DMS53 treated with DMSO at 0.1 percent for 48 hours (cell line): ENCODE measurements around the gene GGA3.

Source experiments
- DNase-seq: peaks from one replicate; lab custom pipeline; 2025; ENCODE audit not compliant: unreplicated experiment; lab: John Stamatoyannopoulos, UW

GGA3 gene

DNA sequence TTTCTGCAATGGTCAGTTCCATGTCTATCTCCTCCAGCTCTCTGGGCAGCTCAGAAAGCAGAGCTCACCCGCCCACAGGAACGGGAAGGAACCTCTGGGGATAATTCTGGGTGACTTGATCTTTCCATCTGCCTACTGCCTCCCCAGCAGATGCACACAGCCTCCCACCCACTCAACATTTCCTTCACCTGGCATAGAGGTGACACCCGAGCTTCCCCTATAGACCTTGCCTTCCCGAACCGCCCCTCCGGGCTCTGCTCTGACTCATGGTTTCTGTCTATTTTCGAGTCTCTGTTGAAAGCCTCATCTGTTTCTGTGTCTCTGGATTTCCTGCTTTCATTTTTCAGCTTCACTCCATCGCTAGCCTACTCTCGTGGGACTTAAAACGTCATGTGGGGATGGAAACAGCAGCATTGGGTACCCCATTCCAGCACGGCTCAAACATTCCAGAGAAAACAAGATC, 11.4 kb downstream of the GGA3 start:
- no peak for DNase-seq

DNA sequence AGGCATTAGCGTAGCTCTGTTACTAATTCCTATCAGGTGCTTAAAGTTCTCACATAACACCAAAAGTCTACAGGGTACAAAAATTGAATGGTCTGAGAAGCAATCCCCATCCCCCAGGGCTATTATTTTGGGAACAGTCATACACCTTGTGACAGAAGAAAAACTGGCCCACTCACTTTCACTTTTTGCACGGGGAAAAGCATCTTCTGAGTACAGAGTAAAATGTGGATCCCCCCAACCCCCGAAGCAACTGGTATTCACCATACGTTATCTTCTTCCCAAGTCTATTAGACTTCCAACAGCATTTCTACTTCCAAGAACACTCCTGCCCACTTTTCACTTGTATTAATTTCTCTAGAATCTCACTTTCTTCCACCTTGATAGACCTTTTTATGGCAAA, 11.8 kb downstream of the GGA3 start:
- no peak for DNase-seq

DNA sequence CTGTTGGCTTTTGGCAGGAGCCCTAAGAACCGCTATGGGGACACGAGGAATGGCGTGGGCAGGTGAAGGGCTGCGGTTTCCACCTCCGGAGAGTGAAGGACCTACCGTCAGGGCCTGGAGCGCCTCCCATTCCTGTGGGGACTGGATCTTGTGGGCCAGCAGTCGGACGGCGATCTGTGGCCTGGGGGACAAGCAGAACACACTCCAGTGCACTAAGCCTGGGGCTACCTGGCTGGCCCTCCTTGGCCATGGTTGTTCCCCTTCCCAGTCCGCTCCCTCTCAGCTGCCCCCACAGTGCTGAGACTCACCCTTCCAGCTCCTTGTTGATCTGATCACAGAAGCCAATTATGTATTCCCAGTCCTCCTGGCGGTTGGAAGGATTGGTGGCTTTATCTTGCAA, 15.0 kb downstream of the GGA3 start:
- DNase-seq, result no peak

DNA sequence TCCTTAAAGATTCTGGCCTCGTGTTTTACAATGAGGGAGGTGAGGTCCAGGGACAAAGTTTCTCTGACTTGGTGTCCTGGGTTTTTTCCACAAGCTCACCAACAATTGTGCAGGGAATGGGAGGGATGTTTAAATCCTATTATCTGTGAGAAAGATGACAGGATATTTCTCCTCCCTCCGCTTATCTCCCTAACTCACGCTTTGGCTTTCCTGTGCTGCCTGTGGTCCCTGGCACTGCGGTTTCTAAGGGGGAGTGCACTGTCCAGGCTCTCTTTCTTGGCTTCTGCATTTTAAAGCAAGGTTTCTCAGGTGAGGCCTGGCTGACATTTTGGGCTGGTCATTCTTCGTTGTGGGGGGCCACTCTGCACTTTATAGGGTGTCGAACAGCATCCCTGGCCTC, 16.4 kb downstream of the GGA3 start:
- DNase-seq, result no peak

DNA sequence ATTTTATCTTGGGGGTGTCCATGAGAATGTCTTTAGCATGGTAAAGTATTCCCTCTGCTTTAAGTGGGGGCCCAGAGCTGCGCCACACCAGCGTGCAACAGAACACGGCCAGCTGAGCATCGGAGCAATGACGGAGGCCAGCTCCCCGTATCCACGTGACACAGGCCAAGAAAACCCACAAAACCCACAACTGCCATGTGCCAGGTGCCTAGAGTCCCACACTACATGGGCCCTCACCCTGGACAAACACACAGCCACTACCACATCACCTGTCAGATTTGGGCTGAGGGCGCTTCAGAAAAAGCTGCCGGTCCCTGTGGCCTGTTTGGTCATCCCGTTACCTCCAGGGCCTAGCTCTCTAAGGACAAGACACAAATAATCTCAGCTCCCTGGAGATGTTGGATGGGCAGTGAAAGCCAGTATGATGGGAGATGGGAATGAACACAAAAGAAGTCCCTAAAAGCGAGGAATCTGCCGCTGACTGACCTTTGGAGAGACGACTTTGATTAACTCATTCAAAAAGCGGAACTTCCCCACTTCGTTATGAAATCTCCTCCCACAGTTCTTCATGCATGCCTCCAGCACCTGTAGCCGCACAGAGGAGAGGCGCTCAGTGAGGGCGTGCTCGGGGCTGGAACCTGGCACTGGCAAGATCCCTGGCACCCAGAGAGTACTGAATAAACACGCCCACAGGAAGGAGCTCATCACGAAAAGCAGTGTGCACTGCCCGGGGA, 17.1 kb downstream of the GGA3 start:
- DNase-seq, result no peak

DNA sequence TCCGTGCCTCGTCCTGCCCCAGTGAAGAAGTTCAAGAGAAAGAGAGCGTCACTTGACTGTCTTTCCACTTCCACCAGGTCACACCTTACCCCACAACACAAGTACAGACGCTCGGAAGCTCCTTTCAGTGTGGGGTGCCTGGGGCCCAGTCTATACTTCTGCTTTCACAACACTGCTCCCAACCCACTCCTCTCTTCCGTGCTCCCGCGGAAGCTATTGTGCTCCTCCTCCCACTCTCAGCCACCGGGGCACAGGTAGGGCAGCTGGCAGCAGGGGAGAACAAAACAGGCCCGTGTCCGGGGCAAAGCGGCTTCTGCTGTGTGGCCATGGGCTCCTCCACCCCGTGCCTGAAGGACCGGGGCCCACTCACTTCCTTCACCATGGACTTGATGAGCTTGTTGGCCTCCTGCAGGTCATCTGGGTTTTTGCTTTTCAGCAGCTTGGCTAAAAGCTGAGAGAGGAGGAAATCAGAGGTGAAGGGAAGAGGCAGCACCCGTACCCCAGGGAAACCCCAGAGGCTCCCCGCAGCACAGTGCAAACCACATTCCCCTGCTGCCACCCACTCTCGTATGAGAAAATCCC, 18.9 kb downstream of the GGA3 start:
- no peak for DNase-seq

DNA sequence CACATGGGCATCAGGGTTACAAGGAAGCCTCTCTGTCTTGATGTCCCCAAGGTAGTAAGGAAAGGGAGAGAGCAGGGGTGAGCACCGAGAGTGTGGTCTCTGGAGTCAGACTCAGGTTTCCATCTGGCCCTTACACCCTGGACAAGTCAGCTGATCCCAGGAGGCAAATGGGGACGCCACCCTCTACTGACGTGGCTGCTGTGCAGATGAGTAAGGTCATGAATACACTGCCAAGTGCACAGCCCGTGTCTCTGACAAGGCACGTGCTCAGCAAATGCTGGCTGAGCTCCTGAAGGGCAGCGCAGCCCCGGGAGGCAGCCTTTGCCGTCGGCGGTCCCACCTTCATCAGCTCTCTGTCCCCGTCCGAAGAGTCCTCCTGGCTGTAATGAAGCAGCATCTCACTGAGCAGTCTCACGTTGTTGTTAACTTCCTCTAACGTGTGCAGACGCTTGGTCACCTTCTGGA, 19.4 kb downstream of the GGA3 start:
- no peak for DNase-seq

DNA sequence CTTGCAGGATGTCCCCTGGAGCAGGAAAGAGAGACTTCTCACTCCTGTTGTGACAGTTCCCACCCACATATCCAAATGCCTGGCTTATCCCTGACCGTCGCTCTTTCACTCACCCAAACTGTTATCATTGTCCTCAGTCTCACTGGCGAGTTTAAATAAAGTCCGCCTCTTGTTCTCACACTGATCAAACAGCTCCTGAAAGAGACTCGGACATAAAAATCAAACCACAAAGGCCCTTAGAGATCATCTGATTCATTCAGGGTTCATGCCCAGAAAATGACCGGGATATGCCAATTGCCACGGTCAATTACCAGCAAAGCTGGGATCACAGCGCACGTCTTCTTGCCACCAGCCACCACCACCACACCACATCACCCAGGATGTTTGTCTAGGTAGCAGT, 19.9 kb downstream of the GGA3 start:
- no peak for DNase-seq

DNA sequence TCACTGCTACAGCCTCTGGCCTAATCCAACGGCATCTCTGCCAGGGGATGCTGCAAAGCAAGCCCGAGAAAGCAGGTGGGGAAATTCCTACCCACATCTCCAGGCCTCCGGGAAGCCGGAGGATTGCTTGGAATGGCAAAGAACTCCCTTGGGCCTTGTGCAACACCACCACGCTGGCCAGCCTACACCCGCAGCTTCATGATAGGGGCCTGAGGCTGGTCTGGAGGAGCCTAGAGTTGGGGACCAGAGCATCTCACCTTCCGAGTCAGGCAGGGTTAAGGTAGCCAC, 20.3 kb downstream of the GGA3 start:
- DNase-seq, result no peak

DNA sequence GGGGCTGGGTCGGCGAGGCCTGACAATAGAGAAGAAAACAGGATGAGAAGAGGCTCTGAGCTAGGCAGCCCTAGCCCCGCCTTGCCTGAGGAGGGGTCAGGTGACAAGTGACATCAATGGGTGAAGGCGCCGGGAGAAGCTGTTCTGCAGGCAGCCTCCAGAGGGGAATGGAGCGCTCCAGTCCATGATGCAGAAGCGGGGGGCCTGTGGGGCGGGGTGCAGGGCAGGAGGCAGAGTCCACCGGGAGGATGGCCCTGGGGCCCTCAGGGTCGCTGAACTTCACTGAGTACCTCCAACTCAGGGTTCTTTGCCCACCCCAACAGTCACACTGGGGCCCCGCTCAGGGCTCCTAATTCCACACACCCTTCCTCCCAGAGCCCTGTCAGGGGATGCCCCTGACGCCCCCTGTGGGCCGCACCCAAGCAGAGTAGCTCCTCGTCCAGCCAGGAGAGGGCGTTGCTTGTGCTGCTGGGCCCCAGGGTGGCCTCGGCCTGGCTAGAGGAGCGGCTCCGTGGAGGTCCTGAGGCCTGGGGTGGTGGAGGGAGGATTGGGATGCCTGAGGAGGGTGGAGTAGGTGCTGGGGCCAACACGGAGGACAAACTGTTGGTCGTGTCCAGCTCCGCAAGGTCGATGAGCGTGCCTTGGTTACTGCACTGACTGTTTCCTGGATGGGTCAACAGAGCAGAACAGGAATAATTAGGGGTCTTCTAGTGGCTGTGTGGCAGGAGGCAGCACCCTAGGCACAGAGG, 20.8 kb downstream of the GGA3 start:
- no peak for DNase-seq

DNA sequence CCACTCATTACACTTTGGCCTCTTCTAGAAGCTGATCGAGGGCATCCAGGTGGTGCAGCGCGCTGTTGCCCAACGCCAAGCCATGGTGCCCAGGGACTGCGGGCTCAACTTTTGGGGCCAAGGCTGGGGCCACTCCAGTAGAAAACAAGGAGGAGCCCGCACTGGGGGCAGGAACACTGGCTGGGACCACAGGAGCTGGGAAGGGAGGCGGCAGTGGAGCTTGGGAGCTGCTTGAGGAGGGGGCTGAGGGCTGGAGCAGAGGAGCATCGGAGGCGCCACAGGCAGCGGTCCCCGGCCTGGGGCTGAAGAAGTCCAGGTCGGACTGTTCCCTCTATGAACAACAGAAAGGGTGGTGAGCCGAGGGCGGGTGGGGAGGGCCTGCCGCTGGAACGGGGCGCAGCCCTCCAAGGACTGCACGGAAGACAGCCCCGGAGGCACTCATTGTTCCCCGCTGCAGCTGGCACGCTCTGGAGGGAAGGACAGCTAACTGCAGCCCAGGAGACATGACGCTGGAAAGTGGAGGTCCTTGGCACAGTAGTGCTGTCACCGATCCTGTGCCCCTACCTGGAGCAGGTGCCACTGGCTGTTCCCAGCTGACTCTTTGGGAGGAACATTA, 21.5 kb downstream of the GGA3 start:
- no peak for DNase-seq

DNA sequence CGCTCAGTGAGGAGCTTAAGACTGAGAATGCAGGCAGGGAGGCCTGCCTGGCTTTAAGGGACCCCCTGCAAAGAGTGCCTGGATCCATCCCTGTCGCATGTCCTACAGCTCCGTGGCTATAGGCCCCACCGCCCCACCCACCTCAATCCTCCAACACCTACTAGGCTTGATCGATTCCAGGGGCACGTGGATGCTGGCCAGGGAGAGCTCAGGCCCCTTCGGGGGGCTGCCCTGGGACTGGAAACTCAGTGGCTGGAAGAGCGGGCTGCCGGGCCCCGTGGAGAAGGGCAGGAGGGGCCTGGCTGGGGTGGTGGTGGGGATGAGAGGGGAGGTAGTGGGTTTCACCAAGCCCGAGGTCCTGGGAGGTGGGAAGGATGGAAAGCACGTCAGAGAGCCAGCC, 22.2 kb downstream of the GGA3 start:
- no peak for DNase-seq

DNA sequence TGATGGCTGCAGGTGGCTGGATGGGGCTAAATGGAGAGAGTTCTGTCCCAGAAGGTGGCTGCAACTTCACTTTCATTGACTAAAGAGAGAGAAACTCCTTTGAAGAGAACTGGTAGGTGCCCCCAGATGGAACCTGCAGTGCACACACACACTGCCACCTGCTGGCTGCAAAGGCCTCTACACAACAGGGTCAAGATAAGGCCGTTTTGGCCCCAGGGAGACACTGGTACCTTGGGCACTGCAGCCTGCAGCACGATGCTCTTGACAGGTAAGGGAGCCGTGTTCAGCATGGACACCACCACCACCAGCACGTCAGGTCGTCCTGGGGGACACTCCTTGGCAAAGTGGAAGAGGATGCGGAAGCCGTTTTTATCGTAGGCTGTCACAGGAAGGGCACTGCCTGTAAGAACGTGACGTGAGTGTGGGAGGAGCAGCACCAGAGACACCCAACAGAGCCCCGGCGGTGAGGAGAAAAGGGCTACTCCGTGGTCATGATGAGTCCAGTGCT, 22.7 kb downstream of the GGA3 start:
- DNase-seq, result peak; percentile 67

DNA sequence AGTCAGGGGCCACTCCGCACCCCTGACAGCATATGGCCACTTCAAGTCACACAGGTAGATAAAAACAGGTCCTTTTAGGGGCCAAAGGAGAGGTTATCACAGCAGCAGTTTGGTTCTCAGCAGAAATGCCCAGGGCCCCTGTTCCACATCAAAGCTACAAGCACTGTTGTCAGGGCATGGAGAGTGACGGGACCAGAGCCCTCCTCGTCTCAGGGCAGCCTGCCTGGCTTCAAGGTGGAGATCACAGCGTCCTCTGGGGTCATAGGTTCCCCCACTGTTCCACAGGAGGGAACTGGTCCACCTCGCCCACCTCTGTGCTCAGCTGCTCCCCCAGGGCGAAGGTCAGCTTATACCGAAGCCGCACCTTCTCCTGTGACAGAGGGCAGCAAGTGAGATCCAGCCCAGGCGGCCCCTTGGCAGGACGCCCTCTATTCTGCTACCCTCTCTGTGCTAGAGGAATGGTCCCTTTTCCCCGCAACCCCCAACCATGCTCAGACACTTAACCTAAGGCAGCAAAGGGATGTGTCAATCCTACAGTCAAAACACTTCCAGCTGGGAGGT, 23.3 kb downstream of the GGA3 start:
- DNase-seq, result no peak

DNA sequence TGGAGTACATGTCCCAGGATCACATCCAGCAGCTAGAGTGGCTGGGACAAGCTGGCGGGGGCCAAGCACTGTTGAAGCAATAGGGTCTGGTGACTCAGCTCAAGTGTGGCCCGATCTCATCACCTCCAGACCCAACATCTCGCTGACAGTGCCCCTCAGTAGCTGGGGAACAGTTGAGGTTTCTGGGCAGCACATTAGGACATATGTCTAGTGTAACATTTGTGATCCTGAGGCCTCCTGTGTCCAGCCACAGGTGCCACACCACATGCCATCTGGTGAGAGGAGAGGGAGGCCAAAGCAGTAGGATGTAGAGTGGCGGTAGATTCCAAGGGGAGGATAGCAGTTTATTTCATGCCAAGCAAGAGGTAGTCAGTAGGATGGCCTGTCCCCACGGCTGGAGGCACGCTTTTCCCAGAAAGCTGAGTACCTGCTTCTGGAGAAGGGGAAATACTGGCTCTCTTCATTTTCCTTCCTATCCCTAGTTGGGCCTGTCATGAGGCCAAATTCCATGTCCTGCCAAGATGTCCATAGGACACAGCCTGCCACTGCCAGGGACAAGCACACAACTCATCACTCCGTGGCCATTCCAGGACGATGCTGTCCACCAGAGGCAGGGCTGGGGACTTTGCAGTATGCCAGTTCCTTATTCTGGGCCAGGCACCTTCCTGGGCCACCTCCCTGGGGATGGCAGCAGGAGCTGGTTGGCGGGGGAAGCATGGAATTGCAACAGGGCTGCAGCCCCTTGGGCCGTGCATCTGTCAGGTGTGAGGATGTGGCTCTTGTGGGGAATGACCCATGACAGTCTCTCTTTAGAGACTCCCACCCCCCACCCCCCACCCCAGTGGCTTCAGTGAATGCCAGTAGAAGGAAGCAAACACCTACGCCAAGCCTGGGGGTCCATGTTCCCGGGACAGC, 24.0 kb downstream of the GGA3 start:
- DNase-seq, result no peak

DNA sequence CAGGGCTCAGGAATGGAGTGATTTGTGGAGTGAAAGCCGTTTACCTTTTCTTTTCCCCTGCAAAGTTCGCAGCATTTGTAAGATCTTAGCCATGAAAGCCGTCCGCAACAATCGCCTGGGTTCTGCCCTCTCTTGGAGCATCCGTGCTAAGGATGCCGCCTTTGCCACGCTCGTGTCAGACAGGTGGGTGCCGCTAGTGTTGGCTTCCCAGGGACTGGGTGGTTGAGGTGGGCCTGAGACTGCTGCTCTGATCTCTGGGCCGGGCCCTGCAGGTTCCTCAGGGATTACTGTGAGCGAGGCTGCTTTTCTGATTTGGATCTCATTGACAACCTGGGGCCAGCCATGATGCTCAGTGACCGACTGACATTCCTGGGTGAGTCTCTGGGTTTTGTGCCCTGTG, 28.6 kb downstream of the GGA3 start:
- DNase-seq, result no peak

DNA sequence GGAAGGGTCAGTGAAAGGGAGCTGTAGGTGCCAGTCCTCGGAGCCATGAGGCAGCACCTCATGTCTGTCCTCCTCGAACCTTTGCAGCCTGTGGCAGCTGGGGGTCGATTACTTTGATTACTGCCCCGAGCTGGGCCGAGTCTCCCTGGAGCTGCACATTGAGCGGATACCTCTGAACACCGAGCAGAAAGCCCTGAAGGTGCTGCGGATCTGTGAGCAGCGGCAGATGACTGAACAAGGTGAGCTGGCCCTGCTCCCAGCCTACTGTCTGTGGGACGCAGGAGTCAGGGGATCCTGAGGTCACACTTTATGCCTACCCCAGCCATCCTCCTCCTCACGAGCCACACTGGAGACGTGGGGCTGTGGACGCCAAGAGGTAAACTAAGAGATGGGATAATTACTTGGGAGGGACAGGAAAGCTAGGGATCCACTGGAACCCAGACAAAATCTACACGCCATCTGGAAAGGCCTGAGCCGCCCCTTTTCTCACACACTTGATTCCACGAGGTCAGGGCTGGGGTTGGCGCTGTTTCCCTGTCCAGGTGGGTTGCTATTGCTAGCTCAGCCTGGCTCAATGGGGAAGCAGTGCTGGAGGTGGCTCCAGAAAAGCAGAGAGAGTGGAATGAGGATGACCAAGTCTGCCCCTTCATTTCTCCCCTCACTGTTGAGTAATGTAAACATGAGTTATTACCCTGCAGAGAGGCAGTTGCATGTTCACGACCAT, 29.5 kb downstream of the GGA3 start:
- no peak for DNase-seq

DNA sequence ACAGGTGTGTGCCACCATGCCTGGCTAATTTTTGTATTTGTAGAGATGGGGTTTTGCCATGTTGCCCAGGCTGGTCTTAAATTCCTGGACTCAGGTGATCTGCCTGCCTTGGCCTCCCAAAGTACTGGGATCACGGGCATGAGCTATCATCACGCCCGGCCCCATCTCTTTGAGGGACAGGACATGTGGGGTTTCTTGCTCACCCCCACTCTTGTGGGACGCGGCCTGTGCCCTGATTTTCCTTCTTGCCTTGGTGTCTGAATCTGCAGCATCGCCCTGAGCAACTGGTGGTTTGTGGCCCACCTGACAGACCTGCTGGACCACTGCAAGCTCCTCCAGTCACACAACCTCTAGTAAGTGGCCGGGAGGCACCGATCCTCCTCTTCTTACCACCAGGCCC, 30.3 kb downstream of the GGA3 start:
- DNase-seq, result no peak

DNA sequence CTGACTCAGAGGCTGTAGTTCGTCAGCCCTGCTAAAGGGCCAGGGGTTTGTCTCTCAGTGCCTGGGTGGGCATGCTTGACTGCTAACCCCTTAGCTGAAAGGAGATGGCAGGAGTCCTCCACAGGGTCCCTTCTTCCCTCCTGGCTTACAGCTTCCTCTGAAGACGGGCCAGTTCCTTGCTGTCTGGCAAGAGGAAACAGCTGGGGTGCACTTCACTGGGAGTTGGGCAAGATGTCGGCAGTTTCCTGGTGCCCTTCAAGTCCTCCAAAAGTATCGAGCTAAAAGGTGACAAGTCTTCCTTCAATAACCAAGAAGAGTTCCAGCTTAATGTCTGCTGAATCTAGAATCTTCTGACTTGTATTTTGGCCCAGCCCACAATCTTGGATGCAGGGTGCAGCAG, 32.6 kb downstream of the GGA3 start:
- DNase-seq, result no peak

DNA sequence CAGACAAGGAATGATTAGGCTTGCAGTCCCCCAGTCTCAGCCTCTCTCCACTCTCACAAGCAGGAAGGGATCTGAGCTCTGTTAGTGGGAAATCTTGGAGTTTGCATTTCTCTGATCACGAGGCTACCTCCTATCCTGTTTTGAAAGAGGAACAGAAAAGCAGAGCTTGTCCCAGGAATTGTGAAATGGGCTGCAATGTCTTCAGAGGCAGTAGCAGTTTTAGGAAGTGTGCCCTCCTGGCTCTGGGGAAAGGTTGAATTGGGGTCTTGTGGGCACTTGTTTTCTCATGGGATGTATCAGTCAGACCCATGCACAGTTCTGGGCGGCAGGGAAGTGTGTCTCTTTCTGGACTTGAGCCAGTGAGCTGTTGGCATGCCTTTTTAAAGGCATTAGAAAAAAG, 33.1 kb downstream of the GGA3 start:
- no peak for DNase-seq
